GM19035 (cell line): ENCODE data around the gene AXIN2.

Experiments
- ATAC-seq: cut with Tn5 transposase; IDR thresholded peaks from one replicate; pipeline ENCODE4 v1.9.1; 2021; ENCODE audit not compliant: unreplicated experiment

AXIN2 gene

DNA sequence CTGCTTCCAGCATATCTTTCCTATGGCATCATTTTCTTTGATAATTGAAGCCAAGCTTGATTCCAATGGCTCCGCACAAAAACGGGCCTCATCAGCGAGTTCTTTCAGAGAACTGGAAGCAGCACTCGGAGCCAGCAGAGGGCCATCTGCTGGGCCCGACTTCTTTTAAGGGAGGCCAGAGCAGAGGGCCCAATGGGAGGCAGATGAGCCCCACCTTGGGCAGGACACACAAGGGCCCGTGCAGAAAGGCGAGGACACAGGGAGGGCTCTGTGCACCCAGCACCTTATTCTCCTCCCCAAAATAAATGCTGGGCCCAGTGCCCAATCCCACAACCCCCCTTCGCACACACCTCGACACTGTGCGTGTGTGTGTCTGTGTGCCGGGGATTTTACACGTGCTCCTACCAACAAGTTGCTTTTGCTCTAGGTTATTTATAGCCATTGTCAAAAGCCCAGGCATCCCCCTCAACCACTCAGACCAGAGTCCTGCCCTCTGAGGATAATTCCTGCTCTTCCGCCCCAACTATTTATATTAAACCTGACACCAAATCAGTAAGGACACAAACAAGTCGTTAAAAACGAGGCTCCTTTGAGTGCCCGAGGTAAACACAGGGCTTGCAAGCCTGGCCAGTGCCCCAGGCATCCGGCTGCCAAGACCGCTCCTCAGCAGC is 6.8 kb downstream of the AXIN2 start:
- no peak for ATAC-seq

DNA sequence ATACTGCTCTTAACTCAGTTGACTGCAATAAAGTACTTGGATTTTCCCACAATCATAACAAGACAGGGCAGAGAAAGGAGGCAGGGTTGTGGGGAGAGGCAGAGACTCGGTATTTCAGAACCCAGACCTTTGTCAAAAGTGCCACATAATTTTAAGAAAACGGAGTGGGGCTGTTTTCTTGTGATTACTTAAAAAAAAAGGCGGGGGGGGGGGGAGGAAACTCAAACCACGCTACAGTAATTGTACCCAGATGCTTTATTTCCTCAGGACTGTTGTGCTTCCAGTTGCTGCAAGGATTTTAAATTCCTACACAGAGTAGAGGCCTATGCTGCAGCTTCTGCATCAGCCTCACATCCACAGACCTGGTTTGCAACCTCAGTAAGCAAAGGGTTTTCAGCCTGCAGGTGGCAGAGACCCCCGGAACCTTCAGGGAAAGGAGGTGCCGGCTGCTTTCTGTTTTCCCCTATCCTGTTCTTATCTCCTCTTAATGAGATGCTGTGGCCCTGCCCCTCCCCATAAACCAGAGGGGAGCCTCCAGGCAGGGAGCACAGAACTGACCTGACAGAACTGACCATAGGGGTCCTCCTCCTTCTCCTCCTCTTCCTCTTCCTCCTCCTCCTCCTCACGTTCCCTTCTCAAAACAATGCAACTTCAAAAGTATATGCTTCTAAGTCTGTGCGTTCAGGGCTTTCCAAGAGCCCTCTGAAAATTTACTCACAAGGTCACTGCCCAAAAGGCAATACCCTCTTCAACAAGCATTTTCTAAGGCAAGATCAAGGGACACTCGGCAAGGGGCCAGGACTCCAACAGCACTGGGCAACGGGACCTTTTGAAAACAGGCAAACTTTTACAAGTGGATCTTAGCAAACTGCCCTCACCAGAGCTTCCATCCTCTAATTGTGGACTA is 7.5 kb downstream of the AXIN2 start:
- no peak for ATAC-seq

DNA sequence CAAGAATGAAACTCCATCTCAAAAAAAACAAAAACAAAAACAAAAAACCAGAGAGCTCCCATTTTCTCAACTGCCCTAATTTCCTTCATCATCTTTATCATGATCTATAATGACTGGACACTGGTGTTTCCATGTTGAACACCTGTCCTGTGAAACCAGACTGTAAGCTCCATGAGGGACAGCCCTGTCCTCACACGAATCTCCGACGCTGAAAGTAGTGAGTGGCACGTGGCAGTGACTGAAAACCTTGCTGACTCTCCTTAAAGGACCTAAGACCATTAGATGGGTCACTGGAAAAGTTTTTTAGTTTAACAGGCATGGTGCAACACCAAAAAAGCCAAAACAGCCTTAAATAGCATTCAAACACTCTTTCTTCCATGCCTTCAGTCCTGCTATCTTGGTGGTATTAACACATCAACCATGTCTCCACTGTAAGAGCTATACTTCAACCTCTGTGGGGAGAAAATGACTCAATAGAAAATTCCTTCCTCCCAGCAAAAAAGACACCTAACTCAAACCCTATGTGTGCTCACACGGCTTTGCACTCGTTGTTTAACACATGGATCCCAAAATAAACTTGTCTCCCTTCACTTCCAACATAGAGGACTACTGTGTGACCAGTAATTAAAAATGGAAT is 8.3 kb downstream of the AXIN2 start:
- no peak for ATAC-seq

DNA sequence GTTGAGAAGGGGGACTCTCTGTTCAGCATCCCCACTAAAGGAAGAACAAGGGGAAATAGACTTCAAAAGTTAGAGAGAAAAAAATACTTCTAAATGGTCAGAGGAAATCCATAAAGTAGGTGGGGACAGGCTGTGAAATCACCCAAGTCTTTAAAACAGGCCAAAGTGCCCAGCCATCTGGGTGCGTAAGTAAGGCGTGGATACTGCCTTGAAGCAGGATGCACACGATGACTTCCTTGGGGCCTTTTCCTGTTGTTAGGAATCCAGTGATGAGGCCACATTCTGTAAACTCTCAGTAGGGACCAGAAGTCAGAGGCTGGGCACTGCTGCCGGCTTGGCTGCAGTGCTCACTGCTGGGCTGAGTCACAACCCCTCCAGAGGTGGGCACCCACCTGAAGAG is 9.2 kb downstream of the AXIN2 start:
- no peak for ATAC-seq

DNA sequence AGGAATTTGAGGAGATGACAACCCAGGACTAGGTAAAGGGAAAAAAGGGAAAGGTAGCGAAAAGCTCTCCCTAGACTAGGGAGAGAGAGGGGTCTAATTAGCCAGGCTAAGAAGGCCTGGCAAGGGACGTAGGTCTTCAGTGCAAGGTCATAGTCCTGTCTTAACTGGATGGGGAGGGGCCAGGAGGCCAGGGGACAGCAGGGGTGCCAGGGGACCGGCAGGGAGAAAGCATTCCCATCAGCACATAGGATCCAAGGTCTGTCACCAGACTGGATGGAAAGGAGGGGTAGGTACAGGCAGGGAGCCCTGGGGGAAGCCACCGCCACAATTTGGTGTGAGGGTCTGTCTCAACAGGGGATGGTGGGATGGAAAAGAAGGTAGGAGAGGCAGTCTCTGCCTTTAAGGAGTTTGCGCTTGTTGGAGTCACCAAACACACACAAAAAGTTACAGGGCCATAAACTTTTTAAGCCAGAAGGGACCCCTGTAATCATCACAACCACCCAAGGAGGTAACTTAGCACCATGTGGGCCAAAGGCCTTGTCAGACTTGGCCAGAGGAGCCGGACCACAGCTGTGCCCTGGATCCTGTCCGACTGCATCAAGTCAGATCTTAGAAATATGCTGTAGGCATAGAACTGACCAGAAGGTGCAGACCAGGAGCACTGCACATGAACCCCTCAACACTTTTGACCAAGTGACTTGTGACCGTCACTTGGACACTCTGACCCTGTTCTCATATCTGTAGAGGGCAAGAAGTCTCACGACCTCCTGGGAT is 10.0 kb downstream of the AXIN2 start:
- no peak for ATAC-seq

DNA sequence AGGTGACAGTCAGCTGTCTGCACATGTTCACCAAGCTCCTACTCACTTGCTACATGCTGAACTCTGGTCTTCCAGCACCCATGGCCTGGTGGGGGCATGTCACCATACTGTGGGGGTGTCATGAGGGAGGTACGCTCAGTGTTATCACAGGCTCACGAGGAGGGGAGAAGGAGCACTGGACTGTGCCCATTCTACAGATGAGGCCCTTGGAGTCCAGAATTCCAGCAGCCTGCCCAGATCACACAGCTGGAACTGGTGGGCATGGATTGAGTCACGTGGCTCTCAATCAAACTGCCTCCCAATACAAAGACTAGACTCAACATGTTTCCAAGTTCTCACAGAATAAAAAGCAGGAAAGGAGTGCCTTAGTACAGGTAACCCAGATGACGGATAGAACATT is 10.7 kb downstream of the AXIN2 start:
- ATAC-seq: no peak

DNA sequence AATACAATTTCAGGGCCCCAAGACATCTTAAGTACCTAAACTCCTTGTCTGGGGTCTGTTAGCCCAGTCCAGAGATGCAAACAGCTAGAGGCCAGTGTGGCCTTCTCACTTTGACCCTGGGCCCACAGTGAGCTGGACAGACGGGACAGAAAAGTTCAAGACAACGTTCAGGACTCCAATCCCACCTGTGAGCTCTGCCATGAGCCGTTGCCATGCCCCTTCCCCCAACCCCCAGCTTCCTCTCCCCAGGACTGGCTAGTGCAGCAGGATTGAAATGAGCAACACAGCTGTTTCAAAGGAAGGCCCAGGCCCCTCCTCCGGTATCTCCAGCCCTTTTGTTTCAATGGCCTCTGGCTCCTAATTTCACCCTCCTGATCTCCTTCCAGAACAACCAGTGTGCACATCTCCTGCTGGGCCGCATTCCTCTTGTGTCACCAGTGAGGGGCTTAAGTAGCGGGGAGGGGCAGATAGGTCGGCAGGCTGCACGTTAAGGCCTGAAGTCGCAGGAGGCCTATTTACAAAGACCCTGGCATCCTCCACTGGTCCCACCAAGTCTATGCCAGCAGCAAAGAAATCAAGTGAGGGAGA is 11.3 kb downstream of the AXIN2 start:
- ATAC-seq: no peak

DNA sequence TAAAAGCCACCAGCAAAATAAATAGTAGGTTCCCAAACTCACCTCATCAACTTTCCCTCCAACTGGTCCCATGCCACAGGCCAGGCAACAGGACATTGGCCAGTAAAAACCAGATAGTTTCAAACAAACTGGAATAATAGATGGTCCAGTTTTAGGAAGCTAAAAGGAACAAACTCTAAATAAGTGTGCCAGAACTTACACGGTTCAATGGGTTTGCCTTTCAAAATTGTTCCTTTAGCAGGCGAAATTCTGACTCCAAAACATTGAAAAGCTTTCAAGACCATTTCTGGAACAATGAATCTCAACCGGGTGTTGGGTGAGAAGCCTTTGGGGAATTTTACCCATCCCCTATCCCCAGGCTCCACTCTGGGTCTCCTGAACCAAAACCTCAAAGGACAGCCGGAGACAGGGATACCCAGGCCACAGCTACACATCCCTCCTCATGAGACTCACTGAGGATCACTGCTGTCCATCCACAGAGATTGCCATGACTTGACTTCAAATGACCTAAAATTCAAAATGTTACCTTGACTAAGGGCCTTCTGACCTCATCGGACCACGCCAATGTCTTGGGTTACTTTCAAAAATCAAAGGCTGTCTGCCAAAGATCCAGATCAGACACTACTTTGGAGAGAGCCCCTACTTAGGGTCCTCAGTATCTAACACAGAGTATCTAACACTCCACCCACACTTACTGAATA is 13.0 kb downstream of the AXIN2 start:
- no peak for ATAC-seq

DNA sequence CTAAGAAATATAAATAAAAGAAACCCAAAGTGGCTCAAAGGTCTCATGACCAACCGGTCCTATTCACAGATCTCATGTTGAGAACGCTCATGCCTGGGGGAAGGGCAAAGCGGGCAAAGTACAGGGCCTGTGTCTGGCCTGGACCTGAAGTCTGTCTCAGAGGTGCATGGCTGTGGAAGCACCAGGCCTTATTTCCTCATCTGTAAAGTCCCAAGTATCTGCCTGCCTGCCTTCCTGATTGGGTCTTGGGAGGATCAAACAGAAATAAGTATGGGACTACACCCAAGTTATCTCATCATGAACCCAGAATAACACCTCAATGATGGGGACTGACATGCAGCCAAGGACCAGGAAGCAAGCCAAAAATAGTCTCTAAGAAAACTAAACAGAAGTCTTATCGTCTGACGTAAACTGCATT is 14.2 kb downstream of the AXIN2 start:
- ATAC-seq: no peak

DNA sequence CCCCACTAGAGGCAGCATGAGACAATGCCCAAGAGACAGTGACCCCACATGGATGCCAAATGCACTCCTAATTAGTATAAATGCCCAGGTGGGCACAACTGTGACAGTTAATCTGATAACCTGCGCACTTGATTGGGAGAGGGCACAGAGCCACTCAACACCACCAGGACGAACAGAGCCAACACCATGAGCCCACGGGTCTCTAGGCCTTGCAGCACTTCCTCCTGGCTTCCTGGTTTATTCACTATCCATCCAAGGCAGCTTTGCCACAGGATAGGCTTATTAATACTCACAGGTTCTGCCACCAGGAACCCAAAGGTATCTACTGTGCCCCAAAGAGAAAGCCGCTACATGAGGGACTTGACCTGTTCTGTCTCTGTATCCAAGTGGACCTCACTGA is 14.9 kb downstream of the AXIN2 start:
- ATAC-seq: no peak

DNA sequence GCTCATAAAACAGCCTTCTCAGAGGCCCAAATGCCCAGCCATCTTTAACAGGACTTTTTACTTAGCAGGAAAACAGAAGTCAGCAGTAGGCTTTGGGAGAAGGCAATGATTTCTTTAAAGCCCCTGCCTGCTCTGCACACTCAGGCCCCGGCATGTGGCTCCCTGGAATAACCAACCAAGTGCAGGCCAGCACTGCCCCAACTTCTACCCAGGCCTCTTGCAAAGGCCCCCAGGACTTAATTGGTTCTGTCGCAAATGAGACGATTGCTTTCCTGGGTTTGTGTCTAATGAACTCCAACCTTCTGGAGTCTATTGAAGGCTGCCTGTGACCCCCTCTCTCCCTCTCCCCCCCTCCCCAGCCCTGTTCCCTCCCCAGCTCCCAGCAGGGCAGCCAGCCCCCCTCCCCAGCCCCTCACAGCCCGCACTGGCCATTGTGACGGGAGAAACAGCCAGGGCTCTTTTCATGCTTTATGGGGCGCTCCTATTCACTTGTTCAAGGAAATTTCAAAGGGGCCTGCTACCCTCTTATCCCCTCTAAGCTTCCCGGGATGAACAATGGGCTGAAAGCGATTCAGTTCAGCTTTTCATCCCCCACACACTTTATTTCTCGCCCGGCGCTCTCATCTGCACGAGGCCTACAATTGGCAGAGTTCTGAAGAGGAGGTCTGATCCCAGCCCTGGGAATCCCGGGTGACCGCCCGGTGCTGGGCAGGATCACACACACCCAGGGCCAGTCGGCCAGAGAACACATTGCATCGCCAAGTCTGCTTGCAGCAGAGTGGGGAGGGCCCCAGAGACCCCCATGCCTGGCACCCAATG is 15.5 kb downstream of the AXIN2 start:
- no peak for ATAC-seq

DNA sequence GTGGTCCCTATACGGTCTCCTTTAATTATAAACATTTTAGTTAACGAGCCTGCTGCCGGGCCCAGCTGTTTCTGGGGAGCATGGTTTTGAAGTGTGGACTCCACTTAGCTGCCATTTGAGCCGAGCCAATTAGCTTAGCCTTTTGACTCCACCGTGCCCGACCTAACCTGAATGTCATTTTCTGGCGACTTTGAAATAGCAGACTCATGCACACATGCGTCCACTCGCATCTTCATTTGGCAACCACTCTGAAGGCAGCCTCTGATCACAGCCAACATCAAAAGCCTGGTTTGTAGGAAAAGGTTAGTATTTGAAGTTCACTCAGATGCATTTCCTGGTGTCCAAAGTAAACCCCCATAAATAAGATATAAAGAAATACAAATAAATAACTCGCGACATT is 16.8 kb downstream of the AXIN2 start:
- no peak for ATAC-seq

DNA sequence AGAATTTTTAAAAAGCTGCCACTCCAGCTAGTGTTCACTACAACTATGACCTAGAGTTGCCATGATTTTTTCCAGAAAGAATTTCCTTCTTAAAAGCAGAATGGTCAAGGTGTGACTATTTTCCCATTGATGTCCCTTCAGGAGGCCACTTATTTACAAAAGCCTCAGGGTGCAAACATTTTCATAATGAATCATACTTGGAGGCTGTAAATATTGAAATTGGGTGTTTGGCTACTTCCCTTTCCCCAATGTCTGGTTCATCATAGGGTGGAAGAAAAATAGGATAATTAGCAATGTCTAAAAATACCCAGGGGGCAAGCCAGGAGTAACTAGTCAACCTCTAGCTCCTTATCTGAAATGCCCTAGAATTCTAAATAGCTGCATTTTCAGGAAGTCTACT is 18.8 kb downstream of the AXIN2 start:
- ATAC-seq: no peak

DNA sequence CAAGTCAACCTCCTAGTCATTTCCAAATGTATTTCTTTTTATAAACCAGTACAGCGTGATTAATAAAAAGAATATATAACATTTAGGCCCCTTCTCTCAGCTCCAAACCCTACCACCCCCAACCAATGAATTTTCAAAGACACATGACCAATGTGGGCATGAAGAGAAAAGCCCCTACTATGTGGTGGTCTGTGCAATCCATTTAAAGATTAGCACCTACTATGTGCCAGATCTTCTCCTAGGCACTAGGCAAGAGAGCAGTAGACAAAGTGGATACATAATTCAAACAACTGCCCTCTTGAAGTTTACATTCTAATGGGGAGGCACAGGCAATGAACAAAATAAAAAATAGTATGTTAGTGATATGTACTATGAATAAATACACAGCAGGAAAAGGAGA is 19.4 kb downstream of the AXIN2 start:
- ATAC-seq: no peak

DNA sequence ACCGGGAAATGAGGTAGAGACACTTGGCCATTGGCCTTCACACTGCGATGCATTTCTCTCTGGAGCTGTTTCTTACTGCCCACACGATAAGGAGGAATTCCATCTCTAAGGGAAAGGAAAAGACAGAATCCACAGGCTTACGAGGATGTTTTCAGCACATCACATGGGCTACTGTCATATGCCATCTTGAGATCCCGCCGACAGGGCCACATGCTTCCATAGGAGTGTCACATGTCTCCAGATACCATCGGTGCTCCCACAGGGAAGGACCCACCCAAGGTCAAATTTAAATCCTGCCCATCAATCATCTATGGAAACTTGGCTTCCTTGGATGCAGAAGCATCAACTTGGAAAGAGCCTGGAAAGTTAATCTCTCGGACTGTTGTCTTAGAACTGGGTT is 20.0 kb downstream of the AXIN2 start:
- ATAC-seq: no peak

DNA sequence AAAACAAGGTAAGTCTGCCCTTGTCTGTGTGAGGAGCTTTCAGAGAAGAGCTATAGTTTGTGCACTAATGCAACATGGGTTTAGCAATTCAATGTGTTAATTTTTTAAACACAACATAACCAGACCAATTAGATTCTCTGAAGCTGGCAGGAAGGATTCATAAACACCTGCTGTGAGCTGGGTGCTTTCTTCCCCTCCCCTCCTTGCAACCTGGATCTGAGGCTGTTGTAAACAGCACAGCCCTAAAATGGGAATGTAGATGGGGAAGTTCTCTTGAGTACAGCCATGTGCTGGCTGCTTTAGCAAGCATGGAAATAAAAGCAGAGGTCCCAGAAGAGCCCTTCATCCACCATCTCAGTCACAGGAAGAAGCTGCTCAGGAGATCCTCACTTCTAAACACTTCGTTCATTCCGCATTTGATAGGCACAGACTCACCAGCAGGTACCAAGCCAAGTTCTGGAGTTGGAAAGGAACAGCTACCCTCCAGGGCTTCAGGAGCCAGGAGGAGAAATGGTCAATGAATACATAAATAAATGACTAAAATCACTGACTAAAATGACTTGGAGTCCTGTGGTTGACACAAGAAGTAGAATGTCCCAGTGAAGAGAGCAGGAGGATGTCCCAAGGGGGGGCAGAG is 21.7 kb downstream of the AXIN2 start:
- no peak for ATAC-seq

DNA sequence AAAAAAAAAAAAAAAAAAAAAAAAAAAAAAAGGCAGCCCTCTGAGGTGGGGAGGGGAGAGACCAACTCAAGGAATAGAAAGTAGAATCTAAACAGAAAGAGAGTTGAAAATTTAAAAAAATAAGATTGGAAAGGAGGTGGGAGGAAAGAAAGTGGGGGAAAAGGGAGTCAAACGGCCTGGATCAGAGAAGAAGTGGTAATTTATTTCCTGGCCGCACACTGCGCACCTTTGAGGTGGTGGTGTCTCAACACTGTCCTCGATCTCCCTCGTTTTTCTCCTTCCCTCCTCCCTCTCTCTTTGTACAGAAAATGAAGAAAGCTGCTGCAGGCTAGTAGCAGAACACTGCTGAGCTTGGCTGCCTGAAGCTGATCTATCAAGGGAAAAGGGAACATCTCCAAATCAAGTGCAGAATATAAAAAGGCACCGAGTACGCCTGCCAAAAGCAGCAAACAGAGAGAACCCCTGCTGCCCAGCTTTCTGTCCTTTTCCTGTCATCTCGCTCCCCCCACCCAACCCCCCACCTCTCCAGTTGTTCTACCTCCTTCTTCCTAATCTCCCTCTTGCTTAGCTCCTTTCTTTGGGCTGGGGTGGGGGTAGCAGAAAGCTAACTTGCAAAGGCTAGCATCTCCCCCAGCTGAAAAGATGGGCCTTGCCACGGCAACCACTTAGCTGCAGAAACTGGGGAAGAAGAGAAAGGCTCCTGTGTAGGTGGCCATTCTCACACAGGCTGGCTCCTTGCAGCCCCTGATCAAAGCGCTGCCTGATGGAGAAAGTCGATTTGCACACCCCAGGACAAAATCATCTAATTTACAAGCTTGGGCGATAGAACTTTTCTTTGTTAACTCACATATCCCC is 22.5 kb downstream of the AXIN2 start:
- no peak for ATAC-seq
